HG03354 (cell line): Measurements from ENCODE around the gene FOXP1.

Source experiments
- ATAC-seq: cut with Tn5 transposase; IDR thresholded peaks from one replicate; pipeline ENCODE4 v1.9.1; 2021; ENCODE audit warnings: mild to moderate bottlenecking; ENCODE audit not compliant: unreplicated experiment, poor library complexity, severe bottlenecking

FOXP1 gene

DNA sequence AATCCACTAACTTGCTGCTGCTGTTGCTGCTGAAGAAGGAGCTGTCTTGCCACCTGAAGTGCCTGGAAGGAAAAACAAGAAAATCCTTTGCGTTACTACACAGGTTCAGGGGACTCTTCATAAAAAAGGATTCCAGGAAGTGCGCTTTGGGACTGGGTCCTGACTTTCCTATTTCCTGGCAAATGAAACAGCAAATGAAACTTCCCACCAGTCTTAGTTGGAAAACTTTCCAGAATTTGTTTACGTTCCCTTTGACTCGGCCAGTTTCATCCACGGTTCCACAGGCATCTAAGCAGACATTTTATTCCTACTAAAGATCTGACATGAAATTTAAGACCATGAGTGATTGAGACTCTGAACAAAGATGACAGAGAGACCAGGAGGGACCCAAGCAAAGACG is 471.0 kb downstream of the FOXP1 start:
- no peak for ATAC-seq

DNA sequence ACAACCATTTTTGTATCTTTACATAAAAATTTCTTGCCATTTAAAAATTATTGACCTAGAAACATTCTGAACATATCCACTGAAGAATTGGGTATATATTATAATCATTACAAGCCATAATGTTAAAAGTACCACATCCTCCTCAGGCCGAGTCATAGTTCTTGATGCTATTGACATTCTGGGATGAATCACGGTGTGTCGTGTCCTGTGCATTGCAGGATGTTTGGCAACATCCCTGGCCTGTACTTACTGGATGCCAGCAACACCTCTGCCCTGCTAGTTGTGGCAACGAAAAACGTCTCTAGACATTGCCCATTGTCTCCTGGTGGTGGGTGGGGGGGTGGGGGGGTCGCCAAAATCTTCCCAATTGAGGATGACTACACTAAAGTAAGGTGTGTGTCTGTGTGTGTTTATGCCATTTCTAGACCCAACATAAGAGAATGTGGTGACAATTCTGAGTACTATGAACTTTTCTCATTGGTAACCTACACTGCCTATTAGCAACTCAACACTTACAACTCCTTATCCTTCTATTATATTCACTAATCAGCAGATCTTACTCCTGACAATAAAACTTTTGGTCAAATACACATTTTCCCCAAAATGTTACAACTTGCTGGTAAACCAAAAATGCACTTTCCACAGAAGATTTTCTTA is 471.6 kb downstream of the FOXP1 start:
- no peak for ATAC-seq

DNA sequence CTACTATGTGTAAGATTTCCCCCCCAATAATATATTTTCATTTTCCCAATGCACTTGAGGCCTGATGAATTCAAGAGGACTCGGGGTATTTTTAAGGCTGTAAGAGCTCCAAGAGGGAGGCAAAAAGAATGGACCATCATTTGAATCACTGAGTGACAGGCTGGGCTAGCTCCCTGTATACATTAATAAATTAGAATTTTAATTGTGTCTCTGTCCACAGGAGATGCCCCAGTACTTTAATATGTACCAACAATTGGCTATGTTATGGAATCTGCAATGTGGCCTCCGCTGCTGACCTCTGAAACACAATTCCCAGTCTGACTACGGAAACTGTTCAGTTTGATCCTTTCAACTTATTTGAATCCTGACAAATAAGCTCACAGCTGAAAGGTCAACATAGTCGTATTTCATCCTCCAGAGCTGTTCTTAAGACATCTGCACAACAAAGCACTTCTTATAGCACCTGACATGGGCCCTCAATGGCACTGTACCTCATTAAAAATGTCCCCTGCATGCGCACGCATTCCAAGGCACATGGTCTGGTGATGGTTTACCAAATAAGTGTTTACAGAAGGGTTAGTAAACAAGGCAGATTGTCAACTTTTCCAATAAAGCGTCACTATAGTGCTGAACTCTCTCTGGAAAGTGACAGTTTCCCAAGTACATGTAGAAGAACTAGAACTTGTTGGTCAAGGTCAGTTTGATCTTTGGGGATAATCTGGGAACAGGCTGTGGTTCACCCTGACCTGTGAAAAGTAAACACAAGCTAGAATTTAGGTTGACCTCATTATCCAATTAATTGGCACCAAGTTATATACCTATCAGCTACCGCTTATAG is 472.9 kb downstream of the FOXP1 start:
- ATAC-seq: no peak

DNA sequence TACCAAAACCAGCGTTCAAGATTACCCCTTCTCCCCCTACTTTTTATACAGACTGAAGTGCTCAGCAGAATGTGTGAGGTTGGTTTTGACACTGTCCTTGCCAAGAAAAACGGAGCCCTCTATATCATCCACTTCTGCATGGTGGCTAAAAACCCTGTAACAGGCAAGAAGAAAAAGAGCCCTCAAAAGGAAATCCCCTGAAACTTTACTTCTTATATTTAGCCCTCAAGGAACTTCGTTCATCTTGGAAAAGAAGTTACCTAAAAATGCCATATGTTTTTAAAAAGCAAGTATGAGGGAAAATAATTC is 473.6 kb downstream of the FOXP1 start:
- no peak for ATAC-seq

GRCh38 chr3:71109241-71109976 is 474.1 kb downstream of the FOXP1 start:
- no peak for ATAC-seq

DNA sequence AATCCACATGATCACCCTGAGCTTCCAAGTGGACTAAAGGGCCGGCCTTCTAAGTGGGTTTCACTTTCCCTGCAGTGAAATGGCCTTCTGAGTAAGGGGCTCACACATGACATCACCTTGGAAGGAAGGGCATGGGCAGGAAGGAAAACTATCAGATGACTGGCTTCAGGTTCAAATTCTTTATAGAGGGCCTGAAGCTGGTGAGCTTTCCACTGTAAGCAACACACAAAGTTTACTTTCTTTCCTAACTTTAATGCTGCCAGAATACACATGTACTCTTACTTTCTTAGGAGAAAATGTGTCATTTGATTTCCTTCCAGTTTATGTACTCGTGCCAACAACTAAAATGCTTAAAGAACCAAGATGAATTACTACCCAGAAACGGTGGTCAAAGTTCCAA is 475.6 kb downstream of the FOXP1 start:
- no peak for ATAC-seq

DNA sequence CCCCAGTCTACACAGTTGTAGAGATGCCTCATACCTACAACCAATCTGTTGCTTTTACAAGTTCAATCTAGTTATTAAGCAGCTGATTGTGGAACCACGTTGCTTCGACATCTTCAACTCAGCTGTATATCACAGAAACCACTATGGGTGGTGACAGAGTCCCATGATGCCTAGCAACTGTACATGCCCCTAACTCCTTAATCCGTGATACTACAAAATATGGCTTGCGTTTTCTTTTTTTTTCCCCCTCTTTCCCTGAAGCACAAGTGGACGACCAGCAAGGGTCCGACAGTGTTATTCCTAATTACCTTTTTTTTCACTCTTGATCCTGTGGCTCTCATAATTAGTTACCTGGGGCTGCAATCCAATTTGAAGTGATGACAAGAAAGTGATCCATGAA is 478.6 kb downstream of the FOXP1 start:
- ATAC-seq: no peak

- ATAC-seq: no peak
These were observed 479.0 kb downstream of the FOXP1 start for GRCh38 chr3:71104556-71104955.

DNA sequence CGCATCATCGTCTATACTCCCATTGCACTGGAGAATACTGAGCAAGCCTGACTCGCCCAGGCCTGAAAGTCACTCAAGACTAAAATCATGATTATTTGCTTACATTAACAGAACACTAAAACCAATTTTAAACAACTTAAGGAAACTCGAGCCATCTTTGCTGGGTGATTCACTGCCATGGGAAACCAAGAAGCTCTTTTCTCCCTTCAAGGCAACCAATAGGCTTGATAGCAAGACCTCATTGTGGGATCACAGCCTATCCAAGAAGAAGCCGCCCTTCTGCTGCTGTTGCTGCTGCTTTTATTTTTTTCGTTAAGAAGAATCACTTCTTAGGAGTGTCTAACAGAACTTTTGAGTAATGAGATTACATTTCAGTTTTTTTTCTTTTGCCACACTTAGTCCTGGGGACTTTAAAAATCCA is 479.4 kb downstream of the FOXP1 start:
- no peak for ATAC-seq

- no peak for ATAC-seq
These were observed 480.1 kb downstream of the FOXP1 start for GRCh38 chr3:71103430-71103921.

DNA sequence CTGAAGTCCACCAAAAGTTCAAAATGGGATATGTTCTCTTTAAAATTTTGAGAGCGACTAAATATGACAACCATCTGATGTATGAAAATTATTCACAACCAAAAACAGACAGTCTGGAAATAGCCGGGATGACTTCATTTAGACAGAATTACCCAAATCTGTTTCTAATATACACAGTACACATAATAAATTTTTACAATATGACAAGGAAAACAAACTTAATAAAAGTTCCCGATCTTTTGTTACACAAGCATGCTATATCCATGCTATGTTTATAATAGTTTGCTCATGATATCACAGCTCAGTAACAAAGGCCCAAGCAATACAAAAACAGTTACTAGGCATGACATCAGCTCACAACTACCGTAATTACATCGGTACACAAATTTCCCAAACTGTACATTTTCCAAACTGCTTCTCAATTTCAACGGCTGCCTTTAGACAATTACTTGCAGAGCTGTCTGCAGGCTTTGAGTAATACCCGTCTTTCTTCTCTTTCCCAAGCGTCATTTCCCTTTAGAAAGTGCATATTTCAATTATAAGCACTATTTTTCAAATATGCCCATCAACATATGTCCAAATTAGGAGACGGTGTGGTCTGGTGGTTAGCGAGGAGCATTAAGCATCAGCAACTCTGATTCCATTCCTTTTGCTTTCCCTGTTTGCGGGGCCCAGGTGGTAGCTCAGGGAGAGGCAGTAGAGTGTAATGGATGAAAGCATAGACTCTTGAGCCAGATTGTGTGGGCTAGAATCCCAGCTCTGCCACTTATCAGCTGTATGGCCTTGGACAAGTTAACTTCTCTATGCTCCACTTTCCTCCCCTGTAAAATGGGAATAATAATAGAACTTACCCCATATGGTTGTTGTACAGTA is 481.2 kb downstream of the FOXP1 start:
- ATAC-seq: no peak

GRCh38 chr3:71101626-71102025 is 481.9 kb downstream of the FOXP1 start:
- no peak for ATAC-seq

- ATAC-seq: no peak
These were observed 482.5 kb downstream of the FOXP1 start for GRCh38 chr3:71101014-71101413.

- ATAC-seq: no peak
These were observed 483.4 kb downstream of the FOXP1 start for GRCh38 chr3:71099997-71100719.

DNA sequence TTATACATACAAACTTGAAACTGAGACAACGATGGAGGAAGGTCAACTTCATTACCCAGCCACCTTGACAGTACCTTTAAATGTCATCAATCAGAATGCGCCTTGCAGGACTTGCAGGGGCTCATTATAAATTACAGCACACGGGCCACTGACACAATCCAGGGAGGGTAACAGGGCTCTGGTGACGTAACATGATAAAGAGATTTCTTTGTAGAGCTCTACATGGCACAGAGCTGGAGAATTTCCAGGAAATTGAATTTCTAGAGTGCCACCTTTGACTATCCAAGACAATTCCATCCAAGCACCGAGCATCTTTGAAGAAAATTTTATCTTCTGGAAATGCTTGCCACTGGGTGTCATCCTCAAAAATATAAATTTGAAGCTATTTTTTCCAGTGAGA is 486.0 kb downstream of the FOXP1 start:
- no peak for ATAC-seq

DNA sequence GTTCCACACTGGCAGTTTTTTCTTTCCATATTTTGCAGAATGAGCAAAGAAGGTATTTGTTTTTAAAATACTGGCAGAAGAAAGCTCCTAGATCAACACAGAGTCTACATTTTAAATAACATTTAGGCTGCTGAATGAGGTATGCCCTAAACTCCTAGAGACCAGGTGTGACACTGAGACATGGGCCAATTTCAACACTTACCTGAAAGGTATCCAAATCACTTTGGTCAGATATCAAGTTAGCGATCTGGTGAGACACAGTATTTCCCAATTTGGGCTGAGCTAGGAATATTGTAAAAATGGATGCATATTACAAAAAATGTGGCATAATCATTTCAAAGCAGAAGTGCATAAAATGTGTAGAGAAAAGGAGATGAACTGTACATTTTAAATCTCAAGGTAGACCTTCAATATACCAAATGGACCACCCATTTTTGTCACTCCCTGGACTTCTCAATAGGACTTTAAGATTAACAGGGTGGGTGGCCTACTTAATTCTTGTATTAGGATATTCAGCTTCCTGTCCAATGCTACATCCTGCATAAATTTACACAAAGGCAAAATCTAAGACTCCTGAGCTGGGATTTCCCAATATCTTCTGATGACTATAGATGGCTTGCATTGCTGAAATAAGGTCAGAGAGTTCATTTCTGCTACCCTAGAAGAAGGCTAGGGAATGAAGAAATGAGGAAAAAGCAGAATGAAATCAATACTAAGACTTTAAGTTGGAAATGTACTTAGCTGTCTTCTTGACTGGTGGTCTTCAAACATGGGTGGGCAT is 487.8 kb downstream of the FOXP1 start:
- no peak for ATAC-seq

- ATAC-seq: no peak
These were observed 488.8 kb downstream of the FOXP1 start for GRCh38 chr3:71094658-71095209.

GRCh38 chr3:71092665-71093064 is 490.9 kb downstream of the FOXP1 start:
- no peak for ATAC-seq
